Activated CD8-positive, alpha-beta memory T cell treated with anti-CD3 and anti-CD28 coated beads, Interleukin-2, amount 10 ng/mL, durations not matched to agents 7 days and 5 days (primary cell): ENCODE data around the gene DBR1. TPM values are rescaled to one million over a fixed set of nuclear protein-coding genes. Genes with fewer than 3 reads are reported as not detected.
A peak's percentile ranks its signal among the peaks of the same experiment; 100 is the strongest.

Source experiments
- ATAC-seq: fragments of 150-1000 bp; cut with Tn5 transposase; one replicate; pipeline ENCODE4 v1.10.0; 2021; ENCODE audit warnings: moderate library complexity
- CTCF ChIA-PET: fragments of 350-600 bp; sonication (Branson Sonifier 250); formaldehyde crosslinking; loops from one replicate; lab custom pipeline; 2021; ENCODE audit warnings: antibody characterized with exemption; lab: Charles Lee
- DNase-seq: peaks from one replicate; pipeline ENCODE4 v3.0.0-alpha.2; 2020
- H3K27ac Mint-ChIP-seq: one replicate; pipeline ENCODE4 v1.8.0; 2021; ENCODE audit warnings: mild to moderate bottlenecking, mixed read lengths
- H3K27me3 Mint-ChIP-seq: one replicate; pipeline ENCODE4 v1.8.0; 2021; ENCODE audit warnings: mixed read lengths
- H3K36me3 Mint-ChIP-seq: one replicate; pipeline ENCODE4 v1.8.0; 2021; ENCODE audit warnings: mild to moderate bottlenecking, mixed read lengths
- H3K4me1 Mint-ChIP-seq: one replicate; pipeline ENCODE4 v1.8.0; 2021; ENCODE audit warnings: mixed read lengths
- H3K4me3 Mint-ChIP-seq: one replicate; pipeline ENCODE4 v1.8.0; 2021; ENCODE audit warnings: mild to moderate bottlenecking, moderate library complexity, mixed read lengths
- H3K9me3 Mint-ChIP-seq: one replicate; pipeline ENCODE4 v1.8.0; 2022; ENCODE audit warnings: low read depth, mixed read lengths
- total RNA-seq, 2 experiments: library from RNA; stranded (reverse); gene quantifications; one replicate each; pipeline ENCODE4 v1.2.3, GENCODE V29; 2021

Gene DBR1
- total RNA-seq, 2 experiments from 2014 or later = 22.0 to 23.0 TPM

- no peak for DNase-seq
- H3K27me3 Mint-ChIP-seq = no peaks in the 10 kb centered on the region
- H3K27ac Mint-ChIP-seq = no peak overlapping the region
- ATAC-seq = peak; percentile 30
- H3K4me3 Mint-ChIP-seq = no peak overlapping the region
- CTCF ChIA-PET = no interaction called here
- peaks cover 16% of the 10 kb centered on the region for H3K4me1 Mint-ChIP-seq
- peaks cover 23% of the 10 kb centered on the region for H3K36me3 Mint-ChIP-seq
- H3K9me3 Mint-ChIP-seq = no peaks in the 10 kb centered on the region
Measured at GRCh38 chr3:138199851-138200250, 25.1 kb upstream of the DBR1 start.

- H3K4me1 Mint-ChIP-seq = peaks cover 17% of the 10 kb centered on the region
- no peak overlapping the region for H3K27ac Mint-ChIP-seq
- CTCF ChIA-PET = interaction anchor here (0.9 to 1.3 kb wide), 2 partner anchors 10 to 738 kb away, joined by 3 read pairs; no protein-coding TSS in a partner anchor
- DNase-seq (no peak), ATAC-seq (no peak)
- H3K27me3 Mint-ChIP-seq = no peaks in the 10 kb centered on the region
- no peak overlapping the region for H3K4me3 Mint-ChIP-seq
- H3K36me3 Mint-ChIP-seq = peaks cover 17% of the 10 kb centered on the region
- H3K9me3 Mint-ChIP-seq = no peaks in the 10 kb centered on the region
Measured at GRCh38 chr3:138197524-138197923, 22.8 kb upstream of the DBR1 start.

GRCh38 chr3:138197058-138197457 lies 22.3 kb upstream of the DBR1 start:
- H3K27me3 Mint-ChIP-seq = no peaks in the 10 kb centered on the region
- ATAC-seq (no peak), DNase-seq (no peak)
- H3K4me1 Mint-ChIP-seq = peaks cover 17% of the 10 kb centered on the region
- peaks cover 17% of the 10 kb centered on the region for H3K36me3 Mint-ChIP-seq
- no peak overlapping the region for H3K4me3 Mint-ChIP-seq
- CTCF ChIA-PET = interaction anchor here (0.9 to 1.3 kb wide), 2 partner anchors 10 to 739 kb away, joined by 3 read pairs; no protein-coding TSS in a partner anchor
- no peaks in the 10 kb centered on the region for H3K9me3 Mint-ChIP-seq
- no peak overlapping the region for H3K27ac Mint-ChIP-seq

GRCh38 chr3:138196023-138196422 lies 21.3 kb upstream of the DBR1 start:
- Mint-ChIP-seq H3K36me3 (peaks cover 19% of the 10 kb centered on the region), H3K27ac (no peak overlapping the region), H3K27me3 (no peaks in the 10 kb centered on the region), H3K4me3 (no peak overlapping the region), H3K4me1 (peaks cover 22% of the 10 kb centered on the region), H3K9me3 (no peaks in the 10 kb centered on the region)
- CTCF ChIA-PET = no interaction called here
- no peak for DNase-seq
- no peak for ATAC-seq

GRCh38 chr3:138195481-138195880 lies 20.8 kb upstream of the DBR1 start:
- Mint-ChIP-seq H3K27me3 (no peaks in the 10 kb centered on the region), H3K27ac (no peak overlapping the region), H3K4me3 (no peak overlapping the region), H3K36me3 (peaks cover 22% of the 10 kb centered on the region), H3K4me1 (peaks cover 25% of the 10 kb centered on the region), H3K9me3 (no peaks in the 10 kb centered on the region)
- DNase-seq (no peak), ATAC-seq (no peak)
- CTCF ChIA-PET = no interaction called here

GRCh38 chr3:138188013-138188730 lies 13.5 kb upstream of the DBR1 start:
- Mint-ChIP-seq H3K36me3 (peaks cover 10% of the 10 kb centered on the region), H3K27ac (peak overlapping the region; percentile 97), H3K4me3 (peak overlapping the region; percentile 85), H3K4me1 (peaks cover 35% of the 10 kb centered on the region), H3K9me3 (no peaks in the 10 kb centered on the region), H3K27me3 (peaks cover 17% of the 10 kb centered on the region)
- CTCF ChIA-PET = interaction anchor here (2.4 kb wide), 1 partner anchor 141 kb away, joined by 12 read pairs; the partner anchor contains the start of gene NME9
- ATAC-seq (no peak), DNase-seq (peak; percentile 60)

GRCh38 chr3:138187296-138188012 lies 12.7 kb upstream of the DBR1 start, which contains the start of gene ARMC8:
ARMC8 (plus strand) TSS chr3:138187301; CDS start chr3:138187555, 254 bp downstream.
- H3K27ac Mint-ChIP-seq = peak within 1 kb of the TSS; percentile 97
- peaks cover 8% of the 10 kb centered on the region for H3K36me3 Mint-ChIP-seq
- H3K4me3 Mint-ChIP-seq = peak within 1 kb of the TSS; percentile 85
- peaks cover 33% of the 10 kb centered on the region for H3K4me1 Mint-ChIP-seq
- no peaks in the 10 kb centered on the region for H3K9me3 Mint-ChIP-seq
- H3K27me3 Mint-ChIP-seq = peaks cover 17% of the 10 kb centered on the region
- DNase-seq (no peak), ATAC-seq (peak; percentile 77)
- CTCF ChIA-PET = interaction anchor here (1.3 to 2.5 kb wide), 5 partner anchors 11 to 160 kb away, joined by 4 to 15 read pairs (median 5); partner anchors contain the start of genes DBR1 and NME9

- peak overlapping the region; percentile 85 for H3K4me3 Mint-ChIP-seq
- ATAC-seq (peak; percentile 92), DNase-seq (peak; percentile 93)
- H3K36me3 Mint-ChIP-seq = peaks cover 8% of the 10 kb centered on the region
- no peaks in the 10 kb centered on the region for H3K9me3 Mint-ChIP-seq
- peaks cover 18% of the 10 kb centered on the region for H3K27me3 Mint-ChIP-seq
- CTCF ChIA-PET = interaction anchor here (0.6 to 2.5 kb wide), 6 partner anchors 11 to 230 kb away, joined by 3 to 15 read pairs (median 5); partner anchors contain the start of genes DBR1 and NME9
- H3K4me1 Mint-ChIP-seq = peaks cover 33% of the 10 kb centered on the region
- peak overlapping the region; percentile 97 for H3K27ac Mint-ChIP-seq
Measured at GRCh38 chr3:138186803-138187295, 12.1 kb upstream of the DBR1 start.

GRCh38 chr3:138186221-138186620 lies 11.5 kb upstream of the DBR1 start:
- CTCF ChIA-PET = interaction anchor here (0.6 to 2.5 kb wide), 6 partner anchors 10 to 231 kb away, joined by 3 to 15 read pairs (median 5); partner anchors contain the start of genes DBR1 and NME9
- no peak overlapping the region for H3K27ac Mint-ChIP-seq

GRCh38 chr3:138184994-138185393 lies 10.3 kb upstream of the DBR1 start:
- Mint-ChIP-seq H3K36me3 (no peaks in the 10 kb centered on the region), H3K9me3 (no peaks in the 10 kb centered on the region), H3K4me1 (peaks cover 25% of the 10 kb centered on the region), H3K27me3 (peaks cover 19% of the 10 kb centered on the region), H3K27ac (no peak overlapping the region), H3K4me3 (no peak overlapping the region)
- ATAC-seq (no peak), DNase-seq (no peak)
- CTCF ChIA-PET = interaction anchor here (0.5 to 2.5 kb wide), 3 partner anchors 11 to 731 kb away, joined by 3 to 15 read pairs (median 4); partner anchors contain the start of gene DBR1

More at GRCh38 chr3:138186221-138186620, 11.5 kb upstream of the DBR1 start:
- no peak for DNase-seq
- ATAC-seq = no peak
- H3K9me3 Mint-ChIP-seq = no peaks in the 10 kb centered on the region
- peak overlapping the region; percentile 85 for H3K4me3 Mint-ChIP-seq
- peaks cover 3% of the 10 kb centered on the region for H3K36me3 Mint-ChIP-seq
- H3K4me1 Mint-ChIP-seq = peaks cover 28% of the 10 kb centered on the region
- H3K27me3 Mint-ChIP-seq = peaks cover 19% of the 10 kb centered on the region

- Mint-ChIP-seq H3K27ac (no peak overlapping the region), H3K9me3 (no peaks in the 10 kb centered on the region), H3K4me1 (peaks cover 3% of the 10 kb centered on the region), H3K27me3 (peaks cover 20% of the 10 kb centered on the region), H3K4me3 (no peak overlapping the region), H3K36me3 (no peaks in the 10 kb centered on the region)
- ATAC-seq = peak; percentile 87
- DNase-seq = peak; percentile 55
- CTCF ChIA-PET = interaction anchor here (1.1 to 1.3 kb wide), 7 partner anchors 13 to 735 kb away, joined by 3 to 5 read pairs (median 4); partner anchors contain the start of genes MRAS and NME9
Measured at GRCh38 chr3:138180375-138181029, 5.8 kb upstream of the DBR1 start.

GRCh38 chr3:138173769-138174420 lies 826 bp downstream of the DBR1 start:
- ATAC-seq (peak; percentile 6), DNase-seq (no peak)
- peaks cover 33% of the 10 kb centered on the region for H3K4me1 Mint-ChIP-seq
- H3K9me3 Mint-ChIP-seq = no peaks in the 10 kb centered on the region
- CTCF ChIA-PET = interaction anchor here (0.6 to 2.3 kb wide), 6 partner anchors 12 to 742 kb away, joined by 3 to 15 read pairs (median 4); partner anchors contain the start of gene ARMC8
- H3K4me3 Mint-ChIP-seq = peak overlapping the region; percentile 97
- H3K27ac Mint-ChIP-seq = peak overlapping the region; percentile 95
- H3K27me3 Mint-ChIP-seq = peaks cover 2% of the 10 kb centered on the region
- H3K36me3 Mint-ChIP-seq = peaks cover 22% of the 10 kb centered on the region
